ENCODE measurements around the gene SDHAF4. TPM values are rescaled to one million over a fixed set of nuclear protein-coding genes. Genes with fewer than 3 reads are reported as not detected.

SDHAF4 gene
- 9.4 and 12.2 TPM in 2 replicates for total RNA-seq

DNA sequence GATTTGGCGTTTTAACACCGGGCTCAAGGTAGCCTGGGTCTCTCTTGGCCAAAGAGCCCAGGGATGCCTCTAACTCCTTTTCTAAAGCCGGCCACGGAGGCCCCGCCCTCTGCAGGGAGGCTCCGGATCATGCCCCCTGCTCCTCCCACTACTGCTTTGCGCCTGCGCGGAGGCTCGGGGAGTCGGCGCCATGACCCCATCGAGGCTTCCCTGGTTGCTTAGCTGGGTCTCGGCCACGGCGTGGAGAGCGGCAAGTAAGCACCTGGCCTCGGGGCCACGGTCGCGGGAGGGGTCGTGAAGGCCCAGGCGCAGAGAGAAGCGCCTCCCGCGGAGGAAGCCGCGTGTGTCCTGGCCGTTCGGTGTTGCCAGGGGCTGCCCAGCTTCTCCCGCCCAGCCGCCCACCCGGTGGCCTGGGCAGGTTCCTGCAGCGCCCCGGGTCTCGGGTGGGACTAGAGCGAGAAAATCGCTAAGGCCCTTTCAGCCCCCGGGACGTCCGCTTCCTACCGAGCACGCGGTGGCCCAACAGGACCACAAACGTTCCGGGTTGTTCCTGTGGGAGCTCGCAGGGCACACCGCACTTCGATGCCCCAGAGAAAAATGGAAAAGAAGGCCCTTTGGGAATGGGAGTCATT, at the start of gene SDHAF4:
Gene SDHAF4 (plus strand): TSS at position 180 of the 632 bp plus-strand sequence. CDS start 11 bp downstream, at position 191.

Other genes with a start within 250 kb of the SDHAF4 start
- gene FAM135A, start 153.4 kb upstream of the SDHAF4 start, total RNA-seq: 5.7 and 6.6 TPM in 2 replicates
- gene SMAP1, start 101.0 kb downstream of the SDHAF4 start, total RNA-seq: 14.8 and 23.5 TPM in 2 replicates

Measured in mesangial cell (primary cell).